ENCODE results near the gene ZNF438.

Gene ZNF438

GRCh38 chr10:31035266-31035798 lies 3.7 kb upstream of the ZNF438 start:
- no peak overlapping the region for H3K4me3 ChIP-seq (ENCODE audit: low read depth, low read length)
- no peak for DNase-seq (ENCODE audit: low read depth)
- in situ Hi-C loops (cut with HindIII; ENCODE audit: low sequenced_read_pairs) = no loop called here
- no peak for TF ChIP-seq CTCF (IDR thresholded peaks at IDR 0.05; ENCODE audit: low read depth, low read length, missing control alignments)

GRCh38 chr10:31034098-31034909 lies 2.6 kb upstream of the ZNF438 start:
- H3K4me3 ChIP-seq (ENCODE audit: low read depth, low read length) = no peak overlapping the region
- no peak for TF ChIP-seq CTCF (IDR thresholded peaks at IDR 0.05; ENCODE audit: low read depth, low read length, missing control alignments)
- in situ Hi-C loops (cut with HindIII; ENCODE audit: low sequenced_read_pairs) = no loop called here
- peak; percentile 85 for DNase-seq (ENCODE audit: low read depth)

GRCh38 chr10:31033147-31033546 lies 1.5 kb upstream of the ZNF438 start:
- in situ Hi-C loops (cut with HindIII; ENCODE audit: low sequenced_read_pairs) = no loop called here
- no peak for DNase-seq (ENCODE audit: low read depth)
- H3K4me3 ChIP-seq (ENCODE audit: low read depth, low read length) = no peak overlapping the region
- TF ChIP-seq CTCF (IDR thresholded peaks at IDR 0.05; ENCODE audit: low read depth, low read length, missing control alignments) = no peak

GRCh38 chr10:31032258-31033132 lies 830 bp upstream of the ZNF438 start:
- in situ Hi-C loops (cut with HindIII; ENCODE audit: low sequenced_read_pairs) = no loop called here
- peak; percentile 83 for DNase-seq (ENCODE audit: low read depth)
- H3K4me3 ChIP-seq (ENCODE audit: low read depth, low read length) = peak overlapping the region; percentile 58
- TF ChIP-seq CTCF (IDR thresholded peaks at IDR 0.05; ENCODE audit: low read depth, low read length, missing control alignments) = no peak

- peak overlapping the region; percentile 58 for H3K4me3 ChIP-seq (ENCODE audit: low read depth, low read length)
- no peak for DNase-seq (ENCODE audit: low read depth)
- in situ Hi-C loops (cut with HindIII; ENCODE audit: low sequenced_read_pairs) = no loop called here
- TF ChIP-seq CTCF (IDR thresholded peaks at IDR 0.05; ENCODE audit: low read depth, low read length, missing control alignments) = no peak
Observed at GRCh38 chr10:31031205-31031557, 484 bp downstream of the ZNF438 start.

- DNase-seq (ENCODE audit: low read depth) = no peak
- H3K4me3 ChIP-seq (ENCODE audit: low read depth, low read length) = peak overlapping the region; percentile 58
- in situ Hi-C loops (cut with HindIII; ENCODE audit: low sequenced_read_pairs) = no loop called here
- no peak for TF ChIP-seq CTCF (IDR thresholded peaks at IDR 0.05; ENCODE audit: low read depth, low read length, missing control alignments)
Observed at GRCh38 chr10:31030800-31031199, 865 bp downstream of the ZNF438 start.

Measured in astrocyte of the cerebellum (primary cell).